Upper lobe of left lung (tissue), 4 donors: ENCODE data around the gene RAI1.

Experiments
- POLR2A ChIP-seq, 4 donors: fragments of 450-650 bp; IDR thresholded peaks; one replicate each; pipeline ENCODE4 v1.5.1; 2016 to 2017; ENCODE audit warnings: antibody characterized with exemption in 4 of 4, mild to moderate bottlenecking in 2 of 4
- TF ChIP-seq, protein P1 (sequence below), 6 experiments: fragments of 450-650 bp in 4 of 6; fragments of 200-600 bp in 2 of 6; sonication (generic) in 2 of 6; IDR thresholded peaks; one replicate each; pipeline ENCODE4 v1.5.1; 2016 to 2019; ENCODE audit warnings: antibody characterized with exemption in 6 of 6

DNA sequence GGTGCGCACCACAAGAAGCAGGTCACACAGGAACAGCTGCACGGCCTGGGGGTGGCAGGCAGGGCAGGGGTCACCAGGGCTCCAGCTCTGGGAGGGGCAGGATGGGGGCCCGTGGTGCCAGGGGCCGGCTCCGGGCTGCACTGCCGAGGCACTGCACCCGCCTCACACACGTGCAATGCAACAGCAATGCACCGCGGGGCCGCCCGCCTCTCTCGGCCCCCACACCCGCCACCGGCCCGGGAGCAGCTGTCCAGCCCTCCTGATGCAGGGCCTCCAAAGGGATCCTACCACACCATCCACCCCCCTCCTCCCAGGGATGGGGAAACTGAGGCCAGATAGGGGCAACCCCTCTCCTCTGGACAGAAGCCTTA lies 132.5 kb downstream of the RAI1 start:
- TF ChIP-seq, protein P1, sequence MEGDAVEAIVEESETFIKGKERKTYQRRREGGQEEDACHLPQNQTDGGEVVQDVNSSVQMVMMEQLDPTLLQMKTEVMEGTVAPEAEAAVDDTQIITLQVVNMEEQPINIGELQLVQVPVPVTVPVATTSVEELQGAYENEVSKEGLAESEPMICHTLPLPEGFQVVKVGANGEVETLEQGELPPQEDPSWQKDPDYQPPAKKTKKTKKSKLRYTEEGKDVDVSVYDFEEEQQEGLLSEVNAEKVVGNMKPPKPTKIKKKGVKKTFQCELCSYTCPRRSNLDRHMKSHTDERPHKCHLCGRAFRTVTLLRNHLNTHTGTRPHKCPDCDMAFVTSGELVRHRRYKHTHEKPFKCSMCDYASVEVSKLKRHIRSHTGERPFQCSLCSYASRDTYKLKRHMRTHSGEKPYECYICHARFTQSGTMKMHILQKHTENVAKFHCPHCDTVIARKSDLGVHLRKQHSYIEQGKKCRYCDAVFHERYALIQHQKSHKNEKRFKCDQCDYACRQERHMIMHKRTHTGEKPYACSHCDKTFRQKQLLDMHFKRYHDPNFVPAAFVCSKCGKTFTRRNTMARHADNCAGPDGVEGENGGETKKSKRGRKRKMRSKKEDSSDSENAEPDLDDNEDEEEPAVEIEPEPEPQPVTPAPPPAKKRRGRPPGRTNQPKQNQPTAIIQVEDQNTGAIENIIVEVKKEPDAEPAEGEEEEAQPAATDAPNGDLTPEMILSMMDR (IDR thresholded peaks at IDR 0.05) = no peak
- TF ChIP-seq POLR2A (IDR thresholded peaks at IDR 0.05) = no peak
